ENCODE measurements around the gene ZNF469. TPM values are rescaled to one million over a fixed set of nuclear protein-coding genes. Genes with fewer than 3 reads are reported as not detected.
"Not testable (repeated sequence)": the region's sequence is repeated elsewhere in the genome, so short reads cannot be mapped to it uniquely, and the experiment has no call there.

Gene ZNF469
- total RNA-seq, 3 donors from 2014 or later (not counting 1 experiment from before 2014, with no cell fraction given), result 4.5 to 5.8 (median 4.9) TPM

DNA sequence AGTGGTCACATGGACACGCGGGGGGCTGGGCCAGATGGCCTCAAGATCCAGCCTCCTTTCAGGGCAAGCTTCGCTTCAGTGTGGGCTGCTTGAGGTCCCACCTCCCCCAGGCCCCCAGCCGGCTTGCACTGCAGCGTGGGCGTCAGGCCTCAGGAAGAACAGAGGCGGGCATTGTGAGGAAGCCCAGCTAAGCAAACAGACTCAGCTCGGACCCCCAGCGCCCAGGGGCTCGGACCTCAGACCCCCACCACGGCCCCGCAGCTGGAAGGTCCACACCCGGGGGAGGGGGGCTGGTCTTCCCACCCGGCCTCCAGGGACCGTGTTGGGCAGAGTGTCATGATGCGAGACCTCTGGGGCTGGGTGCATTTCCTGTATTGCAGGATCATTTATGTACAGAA lies 24.7 kb upstream of the ZNF469 start:
- Histone ChIP-seq H3K9me3 (ENCODE audit: control insufficient read depth, insufficient read depth, low read length) (no peaks in the 10 kb centered on the region), H3K4me3 (ENCODE audit: low read length) (no peak overlapping the region), H3K36me3 (ENCODE audit: control insufficient read depth, insufficient read depth, low read length) (no peaks in the 10 kb centered on the region), H3K4me1 (ENCODE audit: control insufficient read depth, insufficient read depth, low read length) (no peaks in the 10 kb centered on the region), H3K27ac (ENCODE audit: low read length) (no peak overlapping the region), H3K27me3 (ENCODE audit: control insufficient read depth, insufficient read depth, low read length) (no peaks in the 10 kb centered on the region)
- Mint-ChIP-seq H3K27me3 (ENCODE audit: low read depth in 2 of 2) (peaks cover 4 to 19% of the 10 kb centered on the region in 2 donors), H3K4me1 (no peaks in the 10 kb centered on the region), H3K27ac (no peak overlapping the region), H3K4me3 (no peak overlapping the region), H3K36me3 (no peaks in the 10 kb centered on the region), H3K9me3 (no peaks in the 10 kb centered on the region)
- WGBS (ENCODE audit: insufficient coverage), result 70% methylated on average over 16 of the region's 16 CpGs
- intact Hi-C loops (cut with micrococcal nuclease), result no loop called here
- TF ChIP-seq, protein P1, sequence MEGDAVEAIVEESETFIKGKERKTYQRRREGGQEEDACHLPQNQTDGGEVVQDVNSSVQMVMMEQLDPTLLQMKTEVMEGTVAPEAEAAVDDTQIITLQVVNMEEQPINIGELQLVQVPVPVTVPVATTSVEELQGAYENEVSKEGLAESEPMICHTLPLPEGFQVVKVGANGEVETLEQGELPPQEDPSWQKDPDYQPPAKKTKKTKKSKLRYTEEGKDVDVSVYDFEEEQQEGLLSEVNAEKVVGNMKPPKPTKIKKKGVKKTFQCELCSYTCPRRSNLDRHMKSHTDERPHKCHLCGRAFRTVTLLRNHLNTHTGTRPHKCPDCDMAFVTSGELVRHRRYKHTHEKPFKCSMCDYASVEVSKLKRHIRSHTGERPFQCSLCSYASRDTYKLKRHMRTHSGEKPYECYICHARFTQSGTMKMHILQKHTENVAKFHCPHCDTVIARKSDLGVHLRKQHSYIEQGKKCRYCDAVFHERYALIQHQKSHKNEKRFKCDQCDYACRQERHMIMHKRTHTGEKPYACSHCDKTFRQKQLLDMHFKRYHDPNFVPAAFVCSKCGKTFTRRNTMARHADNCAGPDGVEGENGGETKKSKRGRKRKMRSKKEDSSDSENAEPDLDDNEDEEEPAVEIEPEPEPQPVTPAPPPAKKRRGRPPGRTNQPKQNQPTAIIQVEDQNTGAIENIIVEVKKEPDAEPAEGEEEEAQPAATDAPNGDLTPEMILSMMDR (IDR thresholded peaks at IDR 0.05), result no peak
- ATAC-seq (peak in 1 of 3 donors; percentile 9), DNase-seq (no peak)

DNA sequence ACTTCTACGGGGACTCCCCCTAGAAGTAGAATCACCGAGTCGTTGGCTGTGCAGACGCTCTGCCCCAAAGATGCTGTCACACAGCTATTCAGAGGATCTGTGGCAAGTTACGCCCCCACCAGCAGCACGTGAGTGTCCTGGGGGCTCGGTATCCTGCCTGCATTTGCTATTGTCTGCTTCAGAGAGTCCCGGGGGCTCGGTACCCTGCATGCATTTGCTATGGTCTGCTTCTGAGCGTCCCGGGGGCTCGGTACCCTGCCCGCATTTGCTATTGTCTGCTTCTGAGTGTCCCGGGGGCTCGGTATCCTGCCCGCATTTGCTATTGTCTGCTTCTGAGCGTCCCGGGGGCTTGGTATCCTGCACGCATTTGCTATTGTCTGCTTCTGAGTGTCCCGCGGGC lies 23.8 kb upstream of the ZNF469 start:
- Mint-ChIP-seq H3K36me3 (no peaks in the 10 kb centered on the region), H3K4me1 (no peaks in the 10 kb centered on the region), H3K27me3 (ENCODE audit: low read depth in 2 of 2) (peaks cover 4 to 23% of the 10 kb centered on the region in 2 donors), H3K4me3 (no peak overlapping the region), H3K27ac (no peak overlapping the region), H3K9me3 (no peaks in the 10 kb centered on the region)
- Histone ChIP-seq H3K36me3 (ENCODE audit: control insufficient read depth, insufficient read depth, low read length) (no peaks in the 10 kb centered on the region), H3K4me3 (ENCODE audit: low read length) (no peak overlapping the region), H3K27ac (ENCODE audit: low read length) (no peak overlapping the region), H3K4me1 (ENCODE audit: control insufficient read depth, insufficient read depth, low read length) (no peaks in the 10 kb centered on the region), H3K9me3 (ENCODE audit: control insufficient read depth, insufficient read depth, low read length) (no peaks in the 10 kb centered on the region), H3K27me3 (ENCODE audit: control insufficient read depth, insufficient read depth, low read length) (no peaks in the 10 kb centered on the region)
- intact Hi-C loops (cut with micrococcal nuclease), result no loop called here
- TF ChIP-seq, protein P1 (IDR thresholded peaks at IDR 0.05), result no peak
- ATAC-seq, result no peak
- no peak for DNase-seq
- 91% methylated on average over 21 of the region's 21 CpGs for WGBS (ENCODE audit: insufficient coverage)

DNA sequence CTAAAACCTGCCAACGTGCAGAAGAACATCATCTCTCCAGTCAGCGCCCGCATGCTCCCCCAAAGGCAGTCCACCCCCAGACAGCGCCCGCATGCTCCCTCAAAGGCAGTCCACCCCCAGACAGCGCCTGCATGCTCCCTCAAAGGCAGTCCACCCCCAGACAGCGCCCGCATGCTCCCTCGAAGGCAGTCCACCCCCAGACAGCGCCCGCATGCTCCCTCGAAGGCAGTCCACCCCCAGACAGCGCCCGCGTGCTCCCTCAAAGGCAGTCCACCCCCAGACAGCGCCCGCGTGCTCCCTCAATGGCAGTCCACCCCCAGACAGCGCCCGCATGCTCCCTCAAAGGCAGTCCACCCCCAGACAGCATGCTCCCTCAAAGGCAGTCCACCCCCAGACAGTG lies 22.4 kb upstream of the ZNF469 start:
- DNase-seq; H3K4me1 Mint-ChIP-seq; H3K9me3 ChIP-seq (ENCODE audit: control insufficient read depth, insufficient read depth, low read length); H3K27ac Mint-ChIP-seq; H3K27ac ChIP-seq (ENCODE audit: low read length); H3K9me3 Mint-ChIP-seq; H3K36me3 ChIP-seq (ENCODE audit: control insufficient read depth, insufficient read depth, low read length); ATAC-seq; H3K4me3 ChIP-seq (ENCODE audit: low read length); H3K4me3 Mint-ChIP-seq; H3K36me3 Mint-ChIP-seq; intact Hi-C loops (cut with micrococcal nuclease); H3K4me1 ChIP-seq (ENCODE audit: control insufficient read depth, insufficient read depth, low read length); H3K27me3 ChIP-seq (ENCODE audit: control insufficient read depth, insufficient read depth, low read length): not testable (repeated sequence)
- WGBS (ENCODE audit: insufficient coverage), result 96% methylated on average over 16 of the region's 20 CpGs
- H3K27me3 Mint-ChIP-seq (ENCODE audit: low read depth in 2 of 2), result peaks cover 4 to 23% of the 10 kb centered on the region in 2 donors

DNA sequence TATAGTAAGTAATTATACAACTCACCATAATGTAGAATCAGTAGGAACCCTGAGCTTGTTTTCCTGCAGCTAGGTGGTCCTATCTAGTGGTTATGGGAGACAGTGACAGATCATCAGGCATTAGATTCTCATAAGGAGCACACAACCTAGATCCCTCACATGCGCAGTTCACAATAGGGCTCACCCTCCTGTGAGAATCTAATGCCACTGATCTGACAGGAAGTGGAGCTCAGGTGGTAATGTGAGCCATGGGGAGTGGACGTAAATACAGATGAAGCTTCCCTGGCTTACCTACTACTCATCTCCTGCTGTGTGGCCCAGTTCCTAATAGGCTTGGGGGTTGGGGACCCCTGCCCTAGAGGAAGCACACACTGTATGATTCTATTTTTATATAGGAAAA lies 21.8 kb upstream of the ZNF469 start:
- no peak overlapping the region for H3K27ac ChIP-seq (ENCODE audit: low read length)
- ATAC-seq, result no peak
- H3K36me3 Mint-ChIP-seq, result no peaks in the 10 kb centered on the region
- H3K27me3 ChIP-seq (ENCODE audit: control insufficient read depth, insufficient read depth, low read length), result no peaks in the 10 kb centered on the region
- H3K4me3 ChIP-seq (ENCODE audit: low read length), result no peak overlapping the region
- H3K36me3 ChIP-seq (ENCODE audit: control insufficient read depth, insufficient read depth, low read length), result no peaks in the 10 kb centered on the region
- H3K4me3 Mint-ChIP-seq, result no peak overlapping the region
- H3K9me3 Mint-ChIP-seq, result no peaks in the 10 kb centered on the region
- H3K27ac Mint-ChIP-seq, result no peak overlapping the region
- peaks cover 4 to 23% of the 10 kb centered on the region in 2 donors for H3K27me3 Mint-ChIP-seq (ENCODE audit: low read depth in 2 of 2)
- H3K9me3 ChIP-seq (ENCODE audit: control insufficient read depth, insufficient read depth, low read length), result no peaks in the 10 kb centered on the region
- H3K4me1 Mint-ChIP-seq, result no peaks in the 10 kb centered on the region
- intact Hi-C loops (cut with micrococcal nuclease), result no loop called here
- DNase-seq, result no peak
- H3K4me1 ChIP-seq (ENCODE audit: control insufficient read depth, insufficient read depth, low read length), result no peaks in the 10 kb centered on the region
- WGBS (ENCODE audit: insufficient coverage), result 71% methylated on average over 1 of the region's 2 CpGs
- TF ChIP-seq, protein P1 (IDR thresholded peaks at IDR 0.05), result no peak

Data from natural killer cell (primary cell).